HepG2 (cell line): ENCODE measurements around the gene CCDC197. TPM values are rescaled to one million over a fixed set of nuclear protein-coding genes. Genes with fewer than 3 reads are reported as not detected.

Source experiments
- ARNTL ChIP-seq: sonication (generic); formaldehyde crosslinking; IDR thresholded peaks from 2 replicates; pipeline ENCODE4 v1.4.0; 2020; ENCODE audit warnings: mild to moderate bottlenecking, missing genetic modification reagents
- CCDC6 ChIP-seq: sonication (generic); formaldehyde crosslinking; IDR thresholded peaks from 2 replicates; pipeline ENCODE4 v1.8.1; 2022; ENCODE audit warnings: mild to moderate bottlenecking, missing genetic modification reagents, moderate library complexity
- KLF15 ChIP-seq: sonication (generic); formaldehyde crosslinking; IDR thresholded peaks from 2 replicates; pipeline ENCODE4 v1.8.1; 2023; ENCODE audit warnings: borderline replicate concordance, mild to moderate bottlenecking, inconsistent platforms, missing genetic modification reagents, mixed read lengths
- PCBP1 ChIP-seq: fragments of 200-400 bp; formaldehyde crosslinking; IDR thresholded peaks from 2 replicates; pipeline ENCODE4 v1.6.1; 2017; ENCODE audit warnings: mild to moderate bottlenecking, low read depth, low read length, borderline replicate concordance
- RARA ChIP-seq: IDR thresholded peaks from 2 replicates; pipeline ENCODE4 v1.6.1; 2016; ENCODE audit warnings: missing genetic modification reagents, missing compliant biosample characterization
- SMAD1 ChIP-seq: sonication (generic); formaldehyde crosslinking; IDR thresholded peaks from 2 replicates; pipeline ENCODE4 v1.4.0; 2020; ENCODE audit warnings: missing genetic modification reagents, low read depth, mild to moderate bottlenecking, borderline replicate concordance
- ZBTB7B ChIP-seq: sonication (generic); formaldehyde crosslinking; IDR thresholded peaks from 2 replicates; pipeline ENCODE4 v1.4.0; 2020; ENCODE audit warnings: missing genetic modification reagents
- ZNF121 ChIP-seq: sonication (generic); formaldehyde crosslinking; IDR thresholded peaks from 2 replicates; pipeline ENCODE4 v1.5.0; 2020; ENCODE audit warnings: mild to moderate bottlenecking, missing genetic modification reagents
- ZNF274 ChIP-seq: sonication (generic); formaldehyde crosslinking; IDR thresholded peaks from 2 replicates; pipeline ENCODE4 v1.5.1; 2020; ENCODE audit warnings: mild to moderate bottlenecking, missing genetic modification reagents
- ZNF552 ChIP-seq: sonication (generic); formaldehyde crosslinking; IDR thresholded peaks from 2 replicates; pipeline ENCODE4 v1.9.0; 2022; ENCODE audit warnings: missing genetic modification reagents, mild to moderate bottlenecking, borderline replicate concordance
- ZNF850 ChIP-seq: sonication (generic); formaldehyde crosslinking; conservative IDR thresholded peaks from 2 replicates; pipeline ENCODE4 v1.9.0; 2021; ENCODE audit warnings: mild to moderate bottlenecking, missing genetic modification reagents
- polyA plus RNA-seq, 8 experiments: library from polyadenylated mRNA; depleted of rRNA in 3 of 8; stranded (reverse) in 7 of 8; unstranded in 1 of 8; fragments of >200 nt; fragmentation: Illumina TruSeq in 4 of 8; extraction: Trizol in 4 of 8; gene quantifications; 2 replicates each; pipeline versions ENCODE4 v1.2.1 to v1.2.3, GENCODE V29; 2011 to 2016; ENCODE audit warnings: low read depth in 4 of 8, missing spikeins in 1 of 8, mixed read lengths in 1 of 8; ENCODE audit not compliant: insufficient read depth in 1 of 8
- total RNA-seq, 5 experiments: library from RNA; depleted of rRNA; stranded (reverse); fragments of >200 nt; fragmentation: Illumina TruSeq; extraction: Trizol; gene quantifications; 2 replicates each; pipeline ENCODE4 v1.2.3, GENCODE V29; 2016; ENCODE audit warnings: low read depth in 1 of 5
- TF ChIP-seq, protein P1 (sequence below): sonication (generic); formaldehyde crosslinking; IDR thresholded peaks from 2 replicates; pipeline ENCODE4 v1.5.0; 2020; ENCODE audit warnings: mild to moderate bottlenecking, low read depth, missing genetic modification reagents, borderline replicate concordance
- TF ChIP-seq, protein P2 (sequence below): sonication (generic); formaldehyde crosslinking; IDR thresholded peaks from 2 replicates; pipeline ENCODE4 v1.5.0; 2020; ENCODE audit warnings: mild to moderate bottlenecking, missing genetic modification reagents, borderline replicate concordance
- TF ChIP-seq, protein P3 (sequence below): sonication (generic); formaldehyde crosslinking; IDR thresholded peaks from 2 replicates; pipeline ENCODE4 v1.9.0; 2021; ENCODE audit warnings: missing genetic modification reagents, borderline replicate concordance
- TF ChIP-seq, protein P4 (sequence below): sonication (generic); formaldehyde crosslinking; IDR thresholded peaks from 2 replicates; pipeline ENCODE4 v1.9.0; 2022; ENCODE audit warnings: low read depth, missing genetic modification reagents
- TF ChIP-seq, protein P5 (sequence below): sonication (generic); formaldehyde crosslinking; IDR thresholded peaks from 2 replicates; pipeline ENCODE4 v1.9.0; 2021; ENCODE audit warnings: missing genetic modification reagents, borderline replicate concordance

The CCDC197 gene
- total and polyA plus RNA-seq, 2 of the 13 experiments (the other 11 are each of a cell fraction or from before 2014, with no cell fraction given): 0.11 to 0.13 TPM

DNA sequence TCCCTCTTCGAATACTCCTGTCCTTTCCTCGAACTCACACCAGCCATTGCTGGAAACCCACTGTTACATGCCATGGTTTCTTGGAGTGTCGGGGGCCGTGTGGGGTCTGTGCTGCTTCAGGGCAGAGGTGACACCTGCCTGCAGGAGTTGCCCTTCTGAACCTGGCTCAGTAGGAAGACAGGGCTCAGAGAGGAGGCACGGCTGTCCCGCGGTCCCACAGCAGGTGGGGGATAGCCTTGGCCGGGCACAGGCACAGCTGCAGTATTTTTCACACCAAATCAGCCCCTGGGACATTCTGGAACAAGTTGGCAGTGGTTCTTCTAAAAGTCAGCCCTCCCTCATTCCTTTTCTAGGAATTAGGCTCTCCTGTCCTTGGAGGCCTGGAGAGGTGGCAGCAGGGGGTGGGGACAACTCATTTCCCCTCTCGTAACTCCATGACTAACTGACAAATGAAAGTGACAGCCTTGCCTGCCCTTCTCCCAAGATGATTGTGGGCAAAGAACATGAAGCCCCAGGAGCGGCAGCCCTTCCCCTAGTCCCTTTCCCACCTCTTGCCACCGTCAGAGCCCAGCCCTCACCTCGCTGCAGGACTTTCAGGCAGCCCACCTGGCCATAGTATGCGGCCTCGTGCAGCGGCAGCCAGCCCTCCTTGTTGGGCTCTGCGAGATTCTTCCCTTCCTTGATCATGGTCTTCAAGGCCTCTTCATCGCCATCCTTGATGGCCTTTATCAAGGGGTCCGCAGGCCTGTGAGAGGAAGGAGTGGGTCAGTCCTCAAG, 43.2 kb upstream of the CCDC197 start (continued):
- TF ChIP-seq ZNF552 (CRISPR knock-in tag) (no peak), SMAD1 (no peak), KLF15 (CRISPR knock-in tag) (no peak), ZNF274 (CRISPR knock-in tag) (no peak), ZNF850 (CRISPR knock-in tag) (no peak), ARNTL (CRISPR knock-in tag) (0 out of 2 replicates have a peak, but pooled peaks have one; percentile 21), ZNF121 (CRISPR knock-in tag) (no peak), ZBTB7B (CRISPR knock-in tag) (0 out of 2 replicates have a peak, but pooled peaks have one; percentile 12), CCDC6 (peak; percentile 61; the same call in 1 of the 2 replicates), PCBP1 (no peak), RARA (CRISPR knock-in tag) (0 out of 2 replicates have a peak, but pooled peaks have one; percentile 41)
- TF ChIP-seq, protein P1, sequence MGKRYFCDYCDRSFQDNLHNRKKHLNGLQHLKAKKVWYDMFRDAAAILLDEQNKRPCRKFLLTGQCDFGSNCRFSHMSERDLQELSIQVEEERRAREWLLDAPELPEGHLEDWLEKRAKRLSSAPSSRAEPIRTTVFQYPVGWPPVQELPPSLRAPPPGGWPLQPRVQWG (CRISPR knock-in tag): no peak
- TF ChIP-seq, protein P2, sequence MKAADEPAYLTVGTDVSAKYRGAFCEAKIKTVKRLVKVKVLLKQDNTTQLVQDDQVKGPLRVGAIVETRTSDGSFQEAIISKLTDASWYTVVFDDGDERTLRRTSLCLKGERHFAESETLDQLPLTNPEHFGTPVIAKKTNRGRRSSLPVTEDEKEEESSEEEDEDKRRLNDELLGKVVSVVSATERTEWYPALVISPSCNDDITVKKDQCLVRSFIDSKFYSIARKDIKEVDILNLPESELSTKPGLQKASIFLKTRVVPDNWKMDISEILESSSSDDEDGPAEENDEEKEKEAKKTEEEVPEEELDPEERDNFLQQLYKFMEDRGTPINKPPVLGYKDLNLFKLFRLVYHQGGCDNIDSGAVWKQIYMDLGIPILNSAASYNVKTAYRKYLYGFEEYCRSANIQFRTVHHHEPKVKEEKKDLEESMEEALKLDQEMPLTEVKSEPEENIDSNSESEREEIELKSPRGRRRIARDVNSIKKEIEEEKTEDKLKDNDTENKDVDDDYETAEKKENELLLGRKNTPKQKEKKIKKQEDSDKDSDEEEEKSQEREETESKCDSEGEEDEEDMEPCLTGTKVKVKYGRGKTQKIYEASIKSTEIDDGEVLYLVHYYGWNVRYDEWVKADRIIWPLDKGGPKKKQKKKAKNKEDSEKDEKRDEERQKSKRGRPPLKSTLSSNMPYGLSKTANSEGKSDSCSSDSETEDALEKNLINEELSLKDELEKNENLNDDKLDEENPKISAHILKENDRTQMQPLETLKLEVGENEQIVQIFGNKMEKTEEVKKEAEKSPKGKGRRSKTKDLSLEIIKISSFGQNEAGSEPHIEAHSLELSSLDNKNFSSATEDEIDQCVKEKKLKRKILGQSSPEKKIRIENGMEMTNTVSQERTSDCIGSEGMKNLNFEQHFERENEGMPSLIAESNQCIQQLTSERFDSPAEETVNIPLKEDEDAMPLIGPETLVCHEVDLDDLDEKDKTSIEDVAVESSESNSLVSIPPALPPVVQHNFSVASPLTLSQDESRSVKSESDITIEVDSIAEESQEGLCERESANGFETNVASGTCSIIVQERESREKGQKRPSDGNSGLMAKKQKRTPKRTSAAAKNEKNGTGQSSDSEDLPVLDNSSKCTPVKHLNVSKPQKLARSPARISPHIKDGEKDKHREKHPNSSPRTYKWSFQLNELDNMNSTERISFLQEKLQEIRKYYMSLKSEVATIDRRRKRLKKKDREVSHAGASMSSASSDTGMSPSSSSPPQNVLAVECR (CRISPR knock-in tag): no peak
- TF ChIP-seq, protein P3, sequence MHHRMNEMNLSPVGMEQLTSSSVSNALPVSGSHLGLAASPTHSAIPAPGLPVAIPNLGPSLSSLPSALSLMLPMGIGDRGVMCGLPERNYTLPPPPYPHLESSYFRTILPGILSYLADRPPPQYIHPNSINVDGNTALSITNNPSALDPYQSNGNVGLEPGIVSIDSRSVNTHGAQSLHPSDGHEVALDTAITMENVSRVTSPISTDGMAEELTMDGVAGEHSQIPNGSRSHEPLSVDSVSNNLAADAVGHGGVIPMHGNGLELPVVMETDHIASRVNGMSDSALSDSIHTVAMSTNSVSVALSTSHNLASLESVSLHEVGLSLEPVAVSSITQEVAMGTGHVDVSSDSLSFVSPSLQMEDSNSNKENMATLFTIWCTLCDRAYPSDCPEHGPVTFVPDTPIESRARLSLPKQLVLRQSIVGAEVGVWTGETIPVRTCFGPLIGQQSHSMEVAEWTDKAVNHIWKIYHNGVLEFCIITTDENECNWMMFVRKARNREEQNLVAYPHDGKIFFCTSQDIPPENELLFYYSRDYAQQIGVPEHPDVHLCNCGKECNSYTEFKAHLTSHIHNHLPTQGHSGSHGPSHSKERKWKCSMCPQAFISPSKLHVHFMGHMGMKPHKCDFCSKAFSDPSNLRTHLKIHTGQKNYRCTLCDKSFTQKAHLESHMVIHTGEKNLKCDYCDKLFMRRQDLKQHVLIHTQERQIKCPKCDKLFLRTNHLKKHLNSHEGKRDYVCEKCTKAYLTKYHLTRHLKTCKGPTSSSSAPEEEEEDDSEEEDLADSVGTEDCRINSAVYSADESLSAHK: no peak
- TF ChIP-seq, protein P4, sequence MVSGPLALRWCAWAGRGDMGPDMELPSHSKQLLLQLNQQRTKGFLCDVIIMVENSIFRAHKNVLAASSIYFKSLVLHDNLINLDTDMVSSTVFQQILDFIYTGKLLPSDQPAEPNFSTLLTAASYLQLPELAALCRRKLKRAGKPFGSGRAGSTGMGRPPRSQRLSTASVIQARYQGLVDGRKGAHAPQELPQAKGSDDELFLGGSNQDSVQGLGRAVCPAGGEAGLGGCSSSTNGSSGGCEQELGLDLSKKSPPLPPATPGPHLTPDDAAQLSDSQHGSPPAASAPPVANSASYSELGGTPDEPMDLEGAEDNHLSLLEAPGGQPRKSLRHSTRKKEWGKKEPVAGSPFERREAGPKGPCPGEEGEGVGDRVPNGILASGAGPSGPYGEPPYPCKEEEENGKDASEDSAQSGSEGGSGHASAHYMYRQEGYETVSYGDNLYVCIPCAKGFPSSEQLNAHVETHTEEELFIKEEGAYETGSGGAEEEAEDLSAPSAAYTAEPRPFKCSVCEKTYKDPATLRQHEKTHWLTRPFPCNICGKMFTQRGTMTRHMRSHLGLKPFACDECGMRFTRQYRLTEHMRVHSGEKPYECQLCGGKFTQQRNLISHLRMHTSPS (CRISPR knock-in tag): no peak
- TF ChIP-seq, protein P5, sequence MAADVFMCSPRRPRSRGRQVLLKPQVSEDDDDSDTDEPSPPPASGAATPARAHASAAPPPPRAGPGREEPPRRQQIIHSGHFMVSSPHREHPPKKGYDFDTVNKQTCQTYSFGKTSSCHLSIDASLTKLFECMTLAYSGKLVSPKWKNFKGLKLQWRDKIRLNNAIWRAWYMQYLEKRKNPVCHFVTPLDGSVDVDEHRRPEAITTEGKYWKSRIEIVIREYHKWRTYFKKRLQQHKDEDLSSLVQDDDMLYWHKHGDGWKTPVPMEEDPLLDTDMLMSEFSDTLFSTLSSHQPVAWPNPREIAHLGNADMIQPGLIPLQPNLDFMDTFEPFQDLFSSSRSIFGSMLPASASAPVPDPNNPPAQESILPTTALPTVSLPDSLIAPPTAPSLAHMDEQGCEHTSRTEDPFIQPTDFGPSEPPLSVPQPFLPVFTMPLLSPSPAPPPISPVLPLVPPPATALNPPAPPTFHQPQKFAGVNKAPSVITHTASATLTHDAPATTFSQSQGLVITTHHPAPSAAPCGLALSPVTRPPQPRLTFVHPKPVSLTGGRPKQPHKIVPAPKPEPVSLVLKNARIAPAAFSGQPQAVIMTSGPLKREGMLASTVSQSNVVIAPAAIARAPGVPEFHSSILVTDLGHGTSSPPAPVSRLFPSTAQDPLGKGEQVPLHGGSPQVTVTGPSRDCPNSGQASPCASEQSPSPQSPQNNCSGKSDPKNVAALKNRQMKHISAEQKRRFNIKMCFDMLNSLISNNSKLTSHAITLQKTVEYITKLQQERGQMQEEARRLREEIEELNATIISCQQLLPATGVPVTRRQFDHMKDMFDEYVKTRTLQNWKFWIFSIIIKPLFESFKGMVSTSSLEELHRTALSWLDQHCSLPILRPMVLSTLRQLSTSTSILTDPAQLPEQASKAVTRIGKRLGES (CRISPR knock-in tag): 0 out of 2 replicates have a peak, but pooled peaks have one; percentile 25
